NCI-H2029 treated with DMSO at 0.1 percent for 48 hours (cell line): Measurements from ENCODE around the gene BGN.

Experiments
- DNase-seq: peaks from one replicate; lab custom pipeline; 2025; lab: John Stamatoyannopoulos, UW

BGN gene

DNA sequence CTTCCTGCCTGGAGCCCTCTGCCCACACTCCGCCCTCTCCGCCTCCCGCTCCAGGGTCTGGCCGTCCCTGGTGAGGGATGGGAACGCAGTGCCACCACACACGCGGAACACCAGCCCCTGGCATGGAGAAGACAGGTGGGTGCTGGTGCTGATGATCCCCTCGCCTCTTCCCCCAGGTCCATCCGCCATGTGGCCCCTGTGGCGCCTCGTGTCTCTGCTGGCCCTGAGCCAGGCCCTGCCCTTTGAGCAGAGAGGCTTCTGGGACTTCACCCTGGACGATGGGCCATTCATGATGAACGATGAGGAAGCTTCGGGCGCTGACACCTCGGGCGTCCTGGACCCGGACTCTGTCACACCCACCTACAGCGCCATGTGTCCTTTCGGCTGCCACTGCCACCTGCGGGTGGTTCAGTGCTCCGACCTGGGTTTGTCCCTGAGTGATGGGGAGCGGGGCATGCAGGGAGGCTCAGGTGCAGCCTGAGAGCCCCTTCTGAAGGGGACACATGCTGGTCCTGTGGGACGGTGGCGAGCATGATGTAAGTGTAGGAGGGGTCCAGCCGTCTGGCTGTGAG is 9.8 kb downstream of the BGN start:
- no peak for DNase-seq

GRCh38 chrX:153505361-153505760 is 10.6 kb downstream of the BGN start:
- DNase-seq: no peak

- DNase-seq: no peak
Observed at GRCh38 chrX:153507484-153508178, 12.9 kb downstream of the BGN start.

DNA sequence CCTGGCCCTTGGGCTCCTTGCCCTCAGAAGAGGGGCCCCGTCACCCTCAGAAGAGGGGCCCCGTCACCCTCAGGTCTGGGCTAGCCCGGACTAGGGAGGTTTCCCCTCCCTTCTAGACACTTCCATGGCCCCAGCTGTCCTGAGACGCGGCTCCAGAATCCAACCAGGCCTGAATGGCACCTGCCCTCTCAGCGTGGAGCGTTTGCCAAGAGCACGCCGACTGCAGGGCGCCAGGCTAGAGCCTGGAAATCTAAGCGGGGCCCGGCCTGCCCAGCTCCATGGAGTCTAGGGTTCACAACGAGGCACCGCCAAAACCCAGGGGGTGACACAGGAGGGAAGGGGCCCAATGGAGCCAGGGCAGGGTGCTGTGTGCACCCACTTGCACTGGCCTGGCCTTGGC is 14.8 kb downstream of the BGN start:
- no peak for DNase-seq

DNA sequence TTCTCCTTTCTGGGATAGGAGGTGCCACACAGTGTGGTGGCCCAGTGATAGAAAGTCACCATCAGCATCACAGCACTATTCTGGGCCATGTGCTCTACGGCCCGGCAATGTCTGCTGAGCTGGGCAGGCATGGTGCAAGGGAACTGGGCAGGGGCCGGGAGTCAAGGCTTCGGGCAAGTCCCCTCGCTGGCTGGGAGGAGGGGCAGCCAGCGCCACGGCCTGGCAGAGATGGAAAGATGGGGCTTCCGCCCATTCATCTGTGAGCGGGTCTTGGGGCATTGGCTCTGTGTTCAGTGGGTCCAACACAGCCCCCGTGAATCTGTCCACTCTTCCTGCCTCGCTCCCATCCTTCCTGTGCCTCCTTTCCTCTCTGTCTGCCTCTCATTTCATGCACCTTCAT is 15.6 kb downstream of the BGN start:
- no peak for DNase-seq

- no peak for DNase-seq
Observed at GRCh38 chrX:153511784-153512500, 17.2 kb downstream of the BGN start.

- no peak for DNase-seq
Observed at GRCh38 chrX:153512501-153512893, 17.7 kb downstream of the BGN start.

DNA sequence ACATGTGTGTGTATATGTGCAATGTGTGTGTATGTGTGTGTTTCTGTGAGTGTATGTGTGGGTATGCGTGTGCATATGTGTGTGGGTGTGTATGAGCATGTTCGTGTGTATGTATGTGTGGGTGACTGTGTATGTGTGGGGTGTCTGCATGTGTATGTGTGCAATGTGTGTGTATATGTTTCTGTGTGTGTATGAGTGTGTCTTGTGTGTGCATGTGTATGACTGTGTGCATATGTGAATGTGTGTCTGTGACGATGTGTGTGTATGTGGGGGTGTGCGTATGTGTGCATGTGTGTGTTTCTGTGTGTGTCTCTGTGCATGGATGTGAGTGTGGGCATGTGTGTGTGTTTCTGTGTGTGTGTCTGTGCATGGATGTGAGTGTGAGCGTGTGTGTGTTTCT is 18.5 kb downstream of the BGN start:
- DNase-seq: no peak

DNA sequence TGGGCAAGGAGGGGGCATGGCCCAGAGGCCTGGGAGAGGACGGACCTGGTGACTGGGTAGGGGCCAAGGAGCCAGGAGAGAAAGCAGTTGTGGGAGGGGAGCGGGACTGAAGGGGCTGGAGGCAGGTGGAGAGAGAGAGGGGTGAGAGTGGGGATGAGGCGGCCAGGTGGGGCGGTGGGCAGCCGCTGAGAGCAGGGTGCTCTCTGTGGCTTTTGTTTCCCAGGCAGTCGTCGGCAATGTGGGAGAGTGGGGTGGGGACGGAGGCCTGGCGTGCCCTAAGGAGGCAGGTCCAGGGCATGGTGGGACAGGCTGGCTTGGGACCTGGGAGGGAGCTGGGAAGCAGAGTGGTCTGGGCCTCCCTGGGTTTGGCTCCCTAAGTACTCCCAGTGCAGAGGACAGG is 19.5 kb downstream of the BGN start:
- no peak for DNase-seq

- DNase-seq: no peak
Observed at GRCh38 chrX:153515435-153515834, 20.7 kb downstream of the BGN start.

DNA sequence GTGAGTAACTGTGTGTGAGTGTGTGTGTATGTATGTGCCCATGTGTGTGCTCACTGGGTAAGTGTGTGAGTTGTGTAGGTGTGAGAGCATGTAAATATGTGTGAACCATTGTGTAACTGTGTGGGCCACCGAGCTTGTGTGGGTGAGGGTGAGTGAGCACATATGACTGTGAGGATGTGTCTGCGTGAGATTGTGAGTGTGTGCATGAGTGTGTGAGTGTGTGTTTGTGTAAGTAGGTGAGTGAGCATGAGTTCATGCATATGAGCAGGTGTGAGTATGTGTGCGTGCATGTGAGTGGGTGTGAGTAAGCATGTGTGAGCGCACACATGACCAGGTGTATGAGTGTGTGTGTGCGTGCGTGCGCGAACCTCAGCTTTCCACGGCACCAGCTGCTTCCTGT is 21.3 kb downstream of the BGN start:
- DNase-seq: no peak

GRCh38 chrX:153517423-153517822 is 22.6 kb downstream of the BGN start, which contains the start of gene ATP2B3:
Gene ATP2B3, plus strand, starts transcription at chrX:153517642. Its CDS starts 18,606 bp downstream, at chrX:153536248.
- DNase-seq: no peak

- DNase-seq: no peak
Observed at GRCh38 chrX:153517946-153518834, 23.4 kb downstream of the BGN start.

DNA sequence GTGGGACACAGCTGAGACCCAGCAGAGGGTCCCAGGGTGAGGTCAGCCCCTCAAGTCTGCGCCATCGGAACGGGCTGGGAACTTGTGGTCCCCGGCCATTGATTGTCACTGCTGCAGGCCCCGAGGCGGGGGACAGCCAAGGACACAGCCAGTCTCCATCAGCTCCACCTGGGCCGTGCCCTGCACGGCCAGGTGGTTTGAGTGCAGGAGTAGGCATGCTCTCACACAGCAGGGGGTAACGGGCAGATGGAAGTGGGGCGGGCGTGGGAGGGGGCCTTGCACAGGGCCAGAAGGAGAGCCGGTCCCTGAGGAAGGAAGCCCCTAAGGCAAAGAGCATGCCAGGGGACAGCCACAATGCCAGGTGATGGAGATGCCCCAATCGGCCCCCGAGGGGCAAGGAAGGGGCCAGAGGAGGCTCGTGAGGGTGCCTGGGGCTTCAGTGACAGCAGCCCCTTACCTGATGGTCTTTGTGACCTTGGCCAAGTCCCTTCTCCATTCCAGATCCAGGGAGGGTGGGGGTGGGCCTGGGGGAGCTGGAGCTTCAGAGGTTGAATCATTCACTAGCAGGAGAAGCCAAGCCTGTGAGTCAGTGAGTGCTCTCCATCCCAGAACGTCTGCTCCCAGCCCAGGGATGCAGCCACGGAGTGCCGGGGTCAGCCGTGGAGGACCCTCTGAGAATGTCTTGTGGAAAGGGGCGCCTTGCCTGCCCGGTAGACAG is 24.9 kb downstream of the BGN start:
- no peak for DNase-seq

- no peak for DNase-seq
Observed at GRCh38 chrX:153520287-153520917, 25.6 kb downstream of the BGN start.

DNA sequence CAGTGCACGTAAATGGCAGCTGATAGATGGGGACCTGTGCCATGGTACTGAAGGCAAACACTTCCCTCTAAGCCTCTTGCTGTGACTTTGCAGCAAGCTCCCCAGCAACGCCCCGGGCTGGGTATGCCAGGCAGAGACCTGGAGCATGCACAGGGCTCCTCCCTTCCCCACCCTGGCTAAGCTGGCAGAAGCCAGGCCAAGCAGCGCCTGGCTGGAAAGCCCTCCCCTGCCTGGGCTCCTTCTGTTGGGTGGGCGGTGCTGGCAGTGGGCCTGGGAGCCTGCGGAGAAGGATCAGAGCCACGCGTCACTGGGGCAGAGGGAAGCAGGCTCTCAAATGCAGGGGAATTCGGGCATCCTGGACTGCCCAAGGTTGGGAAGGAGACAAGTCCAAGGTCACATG is 26.3 kb downstream of the BGN start:
- no peak for DNase-seq

- DNase-seq: no peak
Observed at GRCh38 chrX:153522259-153522658, 27.5 kb downstream of the BGN start.

DNA sequence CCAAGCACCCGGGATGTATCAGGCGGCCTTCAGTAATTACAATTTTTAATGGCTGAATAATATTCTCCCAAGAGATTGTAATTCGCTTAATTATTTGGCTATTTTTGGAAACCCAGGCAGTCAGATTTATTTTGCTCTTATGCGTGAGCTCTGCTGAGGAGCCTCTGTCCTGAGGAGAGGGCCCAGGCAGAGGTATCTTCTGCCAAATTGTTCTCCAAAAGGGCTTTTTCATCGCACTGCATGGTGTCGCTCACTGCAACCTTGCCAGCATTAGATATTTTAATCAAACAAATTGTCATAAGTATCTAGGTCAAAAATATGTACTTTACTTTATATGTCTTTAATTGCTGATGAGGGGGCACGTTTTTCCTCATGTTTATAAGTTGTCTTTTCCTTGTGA is 28.5 kb downstream of the BGN start:
- no peak for DNase-seq

- DNase-seq: no peak
Observed at GRCh38 chrX:153524234-153524633, 29.5 kb downstream of the BGN start.

DNA sequence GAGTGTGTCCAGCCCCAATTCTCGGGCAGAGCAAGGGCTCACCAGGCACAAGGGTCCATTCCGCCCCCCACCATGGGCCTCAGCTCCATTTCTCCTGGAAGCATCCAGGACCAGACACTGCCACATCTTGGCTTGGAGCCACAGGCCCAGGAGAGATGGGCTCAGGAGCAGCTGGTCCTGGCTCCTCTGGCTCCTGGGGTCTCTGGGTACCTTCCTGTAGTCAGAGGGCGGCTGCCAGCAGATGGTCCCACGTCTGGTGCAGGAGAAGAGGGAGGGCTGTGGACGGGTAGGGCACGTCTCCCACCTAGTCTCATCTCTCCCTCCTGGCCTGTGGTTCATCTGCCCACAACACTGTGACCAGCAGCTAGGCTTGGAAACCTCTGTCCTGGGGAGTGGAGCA is 30.7 kb downstream of the BGN start:
- no peak for DNase-seq

DNA sequence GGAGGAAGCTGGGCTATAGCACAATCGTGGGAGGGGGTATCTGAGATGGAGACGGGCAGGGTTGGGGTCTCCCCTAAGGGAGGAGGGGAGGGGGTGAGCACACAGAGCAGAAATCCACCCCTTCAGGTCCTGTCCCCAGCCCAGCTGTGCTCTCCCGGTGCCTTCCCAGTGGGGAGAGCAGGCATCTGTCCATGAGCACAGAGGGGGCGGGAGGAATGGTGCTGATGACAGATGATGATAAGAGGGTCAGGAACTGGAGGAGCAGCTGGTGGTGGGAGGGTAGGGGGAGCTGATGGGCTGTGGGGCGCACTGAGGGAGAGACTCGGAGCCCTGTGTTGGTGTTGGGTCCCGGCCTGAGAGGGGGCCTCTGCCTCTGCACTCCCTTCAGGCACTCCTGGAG is 31.3 kb downstream of the BGN start:
- no peak for DNase-seq
